Transverse colon (tissue), 4 donors: ENCODE data around the gene SSBP4.

Source experiments
- EP300 ChIP-seq: sonication (generic); formaldehyde crosslinking; IDR thresholded peaks from one replicate; pipeline ENCODE4 v1.6.1; 2017; ENCODE audit warnings: antibody characterized with exemption, low read depth
- POLR2A ChIP-seq: fragments of 450-650 bp; IDR thresholded peaks from one replicate; pipeline ENCODE4 v1.6.1; 2016; ENCODE audit warnings: antibody characterized with exemption, mild to moderate bottlenecking, moderate library complexity
- POLR2AphosphoS5 ChIP-seq, 3 donors: sonication (generic); formaldehyde crosslinking; IDR thresholded peaks; one replicate each; pipeline ENCODE4 v1.6.1; 2016; ENCODE audit warnings: antibody characterized with exemption in 3 of 3
- TF ChIP-seq, protein P1 (sequence below), 5 experiments: fragments of 200-600 bp in 3 of 5; fragments of 450-650 bp in 2 of 5; sonication (generic) in 3 of 5; IDR thresholded peaks; 1 replicate in 2 of 5; 2 replicates in 3 of 5; pipeline ENCODE4 v1.5.1; 2016 to 2017; ENCODE audit warnings: antibody characterized with exemption in 5 of 5, inconsistent platforms in 3 of 5, mild to moderate bottlenecking in 2 of 5, moderate library complexity in 1 of 5

GRCh38 chr19:18443406-18443805 lies 24.2 kb downstream of the SSBP4 start:
- TF ChIP-seq, protein P1, sequence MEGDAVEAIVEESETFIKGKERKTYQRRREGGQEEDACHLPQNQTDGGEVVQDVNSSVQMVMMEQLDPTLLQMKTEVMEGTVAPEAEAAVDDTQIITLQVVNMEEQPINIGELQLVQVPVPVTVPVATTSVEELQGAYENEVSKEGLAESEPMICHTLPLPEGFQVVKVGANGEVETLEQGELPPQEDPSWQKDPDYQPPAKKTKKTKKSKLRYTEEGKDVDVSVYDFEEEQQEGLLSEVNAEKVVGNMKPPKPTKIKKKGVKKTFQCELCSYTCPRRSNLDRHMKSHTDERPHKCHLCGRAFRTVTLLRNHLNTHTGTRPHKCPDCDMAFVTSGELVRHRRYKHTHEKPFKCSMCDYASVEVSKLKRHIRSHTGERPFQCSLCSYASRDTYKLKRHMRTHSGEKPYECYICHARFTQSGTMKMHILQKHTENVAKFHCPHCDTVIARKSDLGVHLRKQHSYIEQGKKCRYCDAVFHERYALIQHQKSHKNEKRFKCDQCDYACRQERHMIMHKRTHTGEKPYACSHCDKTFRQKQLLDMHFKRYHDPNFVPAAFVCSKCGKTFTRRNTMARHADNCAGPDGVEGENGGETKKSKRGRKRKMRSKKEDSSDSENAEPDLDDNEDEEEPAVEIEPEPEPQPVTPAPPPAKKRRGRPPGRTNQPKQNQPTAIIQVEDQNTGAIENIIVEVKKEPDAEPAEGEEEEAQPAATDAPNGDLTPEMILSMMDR (IDR thresholded peaks at IDR 0.05) = no peak
- TF ChIP-seq POLR2A (no peak), EP300 (no peak), POLR2AphosphoS5 (IDR thresholded peaks at IDR 0.05) (no peak)
